MM.1S (cell line): Measurements from ENCODE around the gene DXO.
"Not testable (repeated sequence)": the region's sequence is repeated elsewhere in the genome, so short reads cannot be mapped to it uniquely, and the experiment has no call there.

Experiments used
- CTCF ChIP-seq: fragments of 300-600 bp; sonication (generic); IDR thresholded peaks from 2 replicates; pipeline ENCODE4 v1.5.1; 2016; ENCODE audit warnings: antibody characterized with exemption, low read length, mixed read lengths
- EZH2phosphoT487 ChIP-seq: fragments of 300-600 bp; sonication (generic); IDR thresholded peaks from 2 replicates; pipeline ENCODE4 v1.6.1; 2018; ENCODE audit warnings: antibody characterized with exemption, low read length

GRCh38 chr6:32008616-32009015 lies 36.7 kb upstream of the DXO start:
- not testable (repeated sequence) for TF ChIP-seq CTCF, EZH2phosphoT487
